Activated T-helper 17 cell treated with anti-CD3 and anti-CD28 coated beads, Interleukin-2, amount 50 U/mL, for 72 hours (primary cell): ENCODE data around the gene RNU2-63P. TPM values are rescaled to one million over a fixed set of nuclear protein-coding genes. Genes with fewer than 3 reads are reported as not detected.
"Not testable (repeated sequence)": the region's sequence is repeated elsewhere in the genome, so short reads cannot be mapped to it uniquely, and the experiment has no call there.

ENCODE experiments used
- ATAC-seq: fragments of 150-1000 bp; cut with Tn5 transposase; replicated peaks from 2 replicates; pipeline ENCODE4 v1.10.0; 2021; ENCODE audit warnings: mild to moderate bottlenecking, moderate library complexity
- H3K27ac Mint-ChIP-seq: one replicate; pipeline ENCODE4 v1.8.0; 2022; ENCODE audit warnings: mixed read lengths
- H3K27me3 Mint-ChIP-seq: one replicate; pipeline ENCODE4 v1.8.0; 2022; ENCODE audit warnings: mixed read lengths
- H3K36me3 Mint-ChIP-seq: one replicate; pipeline ENCODE4 v1.8.0; 2022; ENCODE audit warnings: low read depth, mild to moderate bottlenecking, mixed read lengths
- H3K4me1 Mint-ChIP-seq: one replicate; pipeline ENCODE4 v1.8.0; 2022; ENCODE audit warnings: mixed read lengths
- H3K4me3 Mint-ChIP-seq: one replicate; pipeline ENCODE4 v1.8.0; 2022; ENCODE audit warnings: mild to moderate bottlenecking, mixed read lengths
- H3K9me3 Mint-ChIP-seq: one replicate; pipeline ENCODE4 v1.8.0; 2022; ENCODE audit warnings: mixed read lengths
- total RNA-seq, 2 donors: library from RNA; stranded (reverse); gene quantifications; one replicate each; pipeline ENCODE4 v1.2.3, GENCODE V29; 2022

RNU2-63P gene
- total RNA-seq, 2 donors from 2014 or later, result 10.2 to 46.5 TPM

- H3K4me3 Mint-ChIP-seq, H3K27me3 Mint-ChIP-seq, H3K9me3 Mint-ChIP-seq, ATAC-seq, H3K27ac Mint-ChIP-seq, H3K4me1 Mint-ChIP-seq, H3K36me3 Mint-ChIP-seq: not testable (repeated sequence)
Observed at GRCh38 chr2:87972385-87972784, 44.0 kb downstream of the RNU2-63P start.

Other genes starting within 250 kb of the RNU2-63P start
- gene RGPD2, start 190.8 kb downstream of the RNU2-63P start, total RNA-seq, result 1 to 10 TPM in 1 of 2 donors, under 1 TPM in 1; 0.67 to 1.9 TPM
- 1 to 10 TPM; 7.9 to 9.1 TPM for gene KRCC1, start 39.2 kb upstream of the RNU2-63P start, total RNA-seq
- not detected for gene SMYD1, start 51.3 kb upstream of the RNU2-63P start, total RNA-seq
- not detected for gene FABP1, start 111.5 kb upstream of the RNU2-63P start, total RNA-seq
- gene THNSL2, start 153.8 kb upstream of the RNU2-63P start, total RNA-seq, result 1 to 10 TPM in 1 of 2 donors, under 1 TPM in 1; 0.58 to 4.5 TPM